ENCODE measurements around the gene C14orf93. TPM values are rescaled to one million over a fixed set of nuclear protein-coding genes. Genes with fewer than 3 reads are reported as not detected.
A peak's percentile ranks its signal among the peaks of the same experiment; 100 is the strongest.

C14orf93 gene
- total and polyA plus RNA-seq, 9 of the 15 experiments (the other 6 are each of a cell fraction or from before 2014, with no cell fraction given): 2.2 to 22.4 (median 16.1) TPM

DNA sequence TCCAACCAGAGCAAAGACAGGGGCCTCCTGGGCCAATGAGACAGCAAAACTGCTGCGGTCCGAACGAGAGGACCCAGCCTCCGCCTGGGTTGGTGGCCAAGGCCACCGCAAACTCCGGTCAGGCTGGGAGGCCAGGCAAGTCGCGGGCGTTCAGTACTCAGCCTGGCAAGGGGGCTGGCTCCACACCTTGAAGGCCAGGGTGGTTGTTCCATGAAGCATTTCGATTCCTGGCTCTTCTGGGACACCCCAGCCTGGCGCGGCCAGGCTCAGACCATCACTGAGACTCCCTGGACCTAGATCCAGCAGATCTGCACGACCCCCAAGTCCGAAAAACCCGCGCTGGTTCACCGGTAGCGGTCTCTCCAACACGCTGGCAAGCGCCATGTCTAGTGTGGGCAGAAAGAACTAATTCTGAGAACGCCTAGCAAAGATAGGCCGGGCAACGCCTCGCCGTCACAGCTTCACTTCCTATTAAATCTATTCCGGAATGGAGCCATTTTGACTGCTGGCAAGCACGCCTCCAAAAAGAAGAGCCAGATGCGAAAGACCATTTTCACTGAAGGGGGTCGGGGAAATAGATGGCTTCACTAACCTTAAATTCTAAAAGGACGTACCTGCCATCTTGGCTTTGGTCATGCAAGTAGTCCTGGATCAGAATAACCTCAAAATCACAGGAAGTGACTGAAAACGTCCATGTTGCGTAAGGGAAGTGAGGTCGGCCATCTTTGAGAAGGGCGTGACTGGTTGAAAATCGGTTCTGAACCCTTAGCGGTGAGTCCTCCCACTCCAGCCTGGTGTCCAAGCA is 24.8 kb upstream of the C14orf93 start, which contains the start of gene PSMB5 (continued):
- TF ChIP-seq TAF1 (IDR thresholded peaks at IDR 0.05; ENCODE audit: control insufficient read depth, extremely low read depth, insufficient read depth, low read length, severe bottlenecking) (peak; percentile 83), GATA2 (CRISPR knock-in tag; IDR thresholded peaks at IDR 0.05) (no peak), HDAC8 (tag; IDR thresholded peaks at IDR 0.05) (no peak; the same call in none of the 2 replicates), ZNF766 (CRISPR knock-in tag; conservative IDR thresholded peaks at IDR 0.05) (peak; percentile 97), SPI1 (IDR thresholded peaks at IDR 0.05; ENCODE audit: borderline replicate concordance, low read depth, low read length) (0 out of 2 replicates have a peak, but pooled peaks have one; percentile 31), XRCC4 (IDR thresholded peaks at IDR 0.05; ENCODE audit: extremely low read depth, insufficient read depth, insufficient read length) (no peak), STAG1 (CRISPR knock-in tag; IDR thresholded peaks at IDR 0.05; ENCODE audit: borderline replicate concordance) (no peak), MYC (IDR thresholded peaks at IDR 0.05; ENCODE audit: low read depth, low read length) (peak; percentile 67), MYC (CRISPR knock-in tag; IDR thresholded peaks at IDR 0.05; ENCODE audit: borderline replicate concordance, low read depth) (peak; percentile 61; the same call in 1 of the 2 replicates), ILK (tag; IDR thresholded peaks at IDR 0.05; ENCODE audit: borderline replicate concordance, low read depth) (no peak), ZNF143 (CRISPR knock-in tag; IDR thresholded peaks at IDR 0.05) (no peak), KAT2B (IDR thresholded peaks at IDR 0.05; ENCODE audit: low read depth, low read length) (no peak), ZFP30 (CRISPR knock-in tag; IDR thresholded peaks at IDR 0.05; ENCODE audit: borderline replicate concordance) (no peak), ETS2 (tag; IDR thresholded peaks at IDR 0.05; ENCODE audit: borderline replicate concordance, poor library complexity, severe bottlenecking) (no peak), ZBTB7A (IDR thresholded peaks at IDR 0.05; ENCODE audit: borderline replicate concordance, control insufficient read depth, low read depth, low read length) (no peak), NCOA1 (IDR thresholded peaks at IDR 0.05; ENCODE audit: low read depth) (no peak), NFIC (IDR thresholded peaks at IDR 0.05) (0 out of 2 replicates have a peak, but pooled peaks have one; percentile 12), RAD51 (IDR thresholded peaks at IDR 0.05; ENCODE audit: borderline replicate concordance, low read depth) (no peak), ZNF146 (CRISPR knock-in tag; IDR thresholded peaks at IDR 0.05; ENCODE audit: unreplicated experiment) (no peak), ADNP (tag; IDR thresholded peaks at IDR 0.05) (no peak), FOXK2 (conservative IDR thresholded peaks at IDR 0.05 in 1 of 2, IDR thresholded peaks at IDR 0.05 in 1 of 2; ENCODE audit: low read depth in 2 of 2) (peak in 1 of 2 experiments; percentile 60; a peak in 1 of 4 replicates), DPF2 (IDR thresholded peaks at IDR 0.05) (peak; percentile 25; the same call in 1 of the 2 replicates)
- TF ChIP-seq, protein P1, sequence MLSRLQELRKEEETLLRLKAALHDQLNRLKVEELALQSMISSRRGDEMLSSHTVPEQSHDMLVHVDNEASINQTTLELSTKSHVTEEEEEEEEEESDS (CRISPR knock-in tag; IDR thresholded peaks at IDR 0.05): no peak
- TF ChIP-seq, protein P2, sequence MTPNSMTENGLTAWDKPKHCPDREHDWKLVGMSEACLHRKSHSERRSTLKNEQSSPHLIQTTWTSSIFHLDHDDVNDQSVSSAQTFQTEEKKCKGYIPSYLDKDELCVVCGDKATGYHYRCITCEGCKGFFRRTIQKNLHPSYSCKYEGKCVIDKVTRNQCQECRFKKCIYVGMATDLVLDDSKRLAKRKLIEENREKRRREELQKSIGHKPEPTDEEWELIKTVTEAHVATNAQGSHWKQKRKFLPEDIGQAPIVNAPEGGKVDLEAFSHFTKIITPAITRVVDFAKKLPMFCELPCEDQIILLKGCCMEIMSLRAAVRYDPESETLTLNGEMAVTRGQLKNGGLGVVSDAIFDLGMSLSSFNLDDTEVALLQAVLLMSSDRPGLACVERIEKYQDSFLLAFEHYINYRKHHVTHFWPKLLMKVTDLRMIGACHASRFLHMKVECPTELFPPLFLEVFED (CRISPR knock-in tag; conservative IDR thresholded peaks at IDR 0.05): no peak
- TF ChIP-seq, protein P3, sequence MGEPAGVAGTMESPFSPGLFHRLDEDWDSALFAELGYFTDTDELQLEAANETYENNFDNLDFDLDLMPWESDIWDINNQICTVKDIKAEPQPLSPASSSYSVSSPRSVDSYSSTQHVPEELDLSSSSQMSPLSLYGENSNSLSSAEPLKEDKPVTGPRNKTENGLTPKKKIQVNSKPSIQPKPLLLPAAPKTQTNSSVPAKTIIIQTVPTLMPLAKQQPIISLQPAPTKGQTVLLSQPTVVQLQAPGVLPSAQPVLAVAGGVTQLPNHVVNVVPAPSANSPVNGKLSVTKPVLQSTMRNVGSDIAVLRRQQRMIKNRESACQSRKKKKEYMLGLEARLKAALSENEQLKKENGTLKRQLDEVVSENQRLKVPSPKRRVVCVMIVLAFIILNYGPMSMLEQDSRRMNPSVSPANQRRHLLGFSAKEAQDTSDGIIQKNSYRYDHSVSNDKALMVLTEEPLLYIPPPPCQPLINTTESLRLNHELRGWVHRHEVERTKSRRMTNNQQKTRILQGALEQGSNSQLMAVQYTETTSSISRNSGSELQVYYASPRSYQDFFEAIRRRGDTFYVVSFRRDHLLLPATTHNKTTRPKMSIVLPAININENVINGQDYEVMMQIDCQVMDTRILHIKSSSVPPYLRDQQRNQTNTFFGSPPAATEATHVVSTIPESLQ (CRISPR knock-in tag; IDR thresholded peaks at IDR 0.05): no peak; the same call in 1 of the 2 replicates
